ENCODE measurements around the gene PRKCZ.

- TF ChIP-seq REST (IDR thresholded peaks at IDR 0.05; ENCODE audit: insufficient replicate concordance, low read depth): peak; percentile 93
- no peak for TF ChIP-seq CTCF (IDR thresholded peaks at IDR 0.05; ENCODE audit: insufficient read depth, low read length)
- TF ChIP-seq POLR2AphosphoS5 (IDR thresholded peaks at IDR 0.05; ENCODE audit: low read depth): no peak
- no peak for TF ChIP-seq GABPA (IDR thresholded peaks at IDR 0.05; ENCODE audit: low read depth)
- no peak for TF ChIP-seq SPI1 (IDR thresholded peaks at IDR 0.05; ENCODE audit: borderline replicate concordance, low read depth)
These were observed 30.5 kb upstream of the PRKCZ start for GRCh38 chr1:2019571-2020309.

Data from HL-60 (cell line).